Smooth muscle cell of the coronary artery (primary cell): ENCODE data around the gene COLEC12. TPM values are rescaled to one million over a fixed set of nuclear protein-coding genes. Genes with fewer than 3 reads are reported as not detected.

Experiments
- total RNA-seq: library from RNA; depleted of rRNA; stranded (reverse); fragments of >200 nt; gene quantifications from 2 replicates; pipeline ENCODE4 v1.2.3, GENCODE V29; 2014; ENCODE audit warnings: low replicate concordance

COLEC12 gene
- 49.6 and 58.5 TPM in 2 replicates for total RNA-seq

DNA sequence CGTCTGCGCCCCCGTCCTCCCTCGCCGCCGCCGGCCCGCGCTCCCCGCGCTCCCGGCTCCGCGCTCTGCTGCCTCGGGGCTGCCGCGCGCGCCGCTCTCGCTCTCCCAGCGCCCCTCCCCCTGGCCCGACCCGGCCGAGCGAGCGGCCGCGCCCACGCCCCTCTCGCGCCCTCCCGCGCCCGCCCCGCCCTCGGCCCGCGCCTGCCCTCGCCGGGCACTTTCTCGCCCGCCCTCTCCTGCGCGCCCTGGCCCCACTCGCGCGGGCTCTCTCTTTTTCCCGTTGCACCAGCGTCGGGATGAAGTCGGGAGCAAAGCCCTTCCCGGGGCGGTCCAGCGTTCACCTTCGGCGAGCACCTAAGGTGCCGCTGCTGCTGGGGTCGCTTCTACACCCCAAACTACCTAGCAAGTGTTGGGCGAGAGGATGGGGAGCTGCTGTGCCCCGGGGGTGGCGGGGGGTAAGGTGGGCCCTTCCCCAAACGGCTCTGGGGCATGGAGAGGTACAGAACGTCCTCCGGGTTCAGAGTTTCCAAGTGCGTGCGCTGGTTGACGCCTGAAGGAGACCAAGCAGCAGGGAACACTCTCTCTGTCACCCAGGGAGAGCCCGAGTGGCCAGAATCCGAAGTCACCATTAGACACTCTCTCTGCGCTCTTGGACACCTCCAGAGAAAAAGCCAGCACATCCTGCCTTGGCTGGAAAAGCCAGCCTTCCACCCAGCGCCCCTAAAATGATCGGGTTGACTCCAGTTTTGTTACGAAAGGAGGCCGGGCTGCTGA is at the start of gene COLEC12:
COLEC12 (minus strand) TSS at position 70 of the 774 bp plus-strand sequence. CDS start 187 bp downstream, outside the sequence.

DNA sequence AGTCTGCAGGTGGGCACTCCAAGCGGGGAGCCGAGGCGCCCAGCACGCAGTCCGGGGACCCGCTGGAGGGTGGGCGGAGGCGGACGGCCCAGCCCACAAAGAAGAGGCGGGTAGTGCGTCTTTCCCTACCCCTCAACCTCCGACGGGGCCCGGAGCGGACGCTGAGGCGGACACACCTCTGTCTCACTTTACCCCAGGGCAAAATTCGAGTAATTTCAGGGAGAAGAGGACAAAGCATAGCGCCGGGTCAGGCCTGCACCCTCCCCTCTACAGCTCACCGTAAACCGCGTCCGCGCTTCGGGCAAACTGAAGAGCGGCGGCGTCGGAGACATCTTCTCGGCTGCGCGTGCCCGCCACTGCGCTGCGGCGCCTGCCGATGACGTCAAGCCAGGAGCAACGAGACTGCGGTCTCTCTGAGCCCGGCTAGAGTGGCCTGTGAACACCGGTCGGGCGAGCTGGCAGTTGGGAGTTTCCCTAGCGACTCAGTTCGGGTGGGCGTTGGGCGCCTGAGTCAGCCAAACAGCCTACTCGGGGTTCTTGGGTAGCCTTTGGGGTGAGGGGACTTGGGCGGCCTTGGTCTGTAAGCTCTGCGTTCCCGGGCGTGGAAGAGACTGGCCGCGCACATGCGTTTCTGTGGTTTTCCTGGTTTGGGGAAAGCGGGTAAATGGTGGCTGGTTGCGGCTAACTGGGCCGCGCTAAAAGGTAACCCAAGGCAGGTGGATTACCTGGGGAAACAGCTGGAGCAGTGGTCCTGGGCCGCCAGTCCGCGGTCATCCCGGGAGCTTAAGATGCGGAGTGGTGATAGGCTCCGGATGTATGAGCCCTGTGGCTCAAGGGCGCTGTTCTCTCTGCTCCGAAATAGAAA is 232.6 kb downstream of the COLEC12 start, which contains the start of gene THOC1:
THOC1 (minus strand) TSS at position 360 of the 865 bp plus-strand sequence; CDS start at position 332, 28 bp downstream.

Other genes starting within 250 kb of the COLEC12 start
- 22.9 and 31.4 TPM in 2 replicates for gene THOC1, start 232.7 kb downstream of the COLEC12 start, total RNA-seq
- gene CETN1, start 79.7 kb upstream of the COLEC12 start, total RNA-seq, result not detected in 2 replicates
- 0.38 TPM in 1 of 2 replicates, not detected in the other for gene CLUL1, start 96.3 kb upstream of the COLEC12 start, total RNA-seq
- gene TYMS, start 157.0 kb upstream of the COLEC12 start, total RNA-seq, result 8.2 and 14.7 TPM in 2 replicates
- gene ENOSF1, start 211.9 kb upstream of the COLEC12 start, total RNA-seq, result 16.8 and 67.7 TPM in 2 replicates